HepG2 (cell line): ENCODE data around the gene PSMD9. TPM values are rescaled to one million over a fixed set of nuclear protein-coding genes. Genes with fewer than 3 reads are reported as not detected.

Source experiments
- ARNT ChIP-seq: fragments of 450-650 bp; IDR thresholded peaks from 2 replicates; pipeline ENCODE4 v1.6.1; 2017
- FOXP1 ChIP-seq, 2 experiments: fragments of 450-650 bp in 1 of 2; IDR thresholded peaks; 2 replicates each; pipeline ENCODE4 v1.6.1; 2017 to 2018; ENCODE audit warnings: antibody characterized with exemption in 1 of 2
- MAF1 ChIP-seq: sonication (generic); formaldehyde crosslinking; IDR thresholded peaks from 2 replicates; pipeline ENCODE4 v1.5.0; 2020; ENCODE audit warnings: missing genetic modification reagents, borderline replicate concordance
- MTA3 ChIP-seq: sonication (generic); formaldehyde crosslinking; IDR thresholded peaks from 2 replicates; pipeline ENCODE4 v1.4.0; 2020; ENCODE audit warnings: missing genetic modification reagents
- POLR2AphosphoS5 ChIP-seq: IDR thresholded peaks from 2 replicates; pipeline ENCODE4 v1.6.1; 2012; ENCODE audit warnings: low read depth, low read length
- RNF2 ChIP-seq: fragments of 450-650 bp; conservative IDR thresholded peaks from 2 replicates; pipeline ENCODE4 v1.6.1; 2016; ENCODE audit warnings: low read depth
- WIZ ChIP-seq: sonication (generic); formaldehyde crosslinking; IDR thresholded peaks from 2 replicates; pipeline ENCODE4 v1.5.1; 2020; ENCODE audit warnings: mild to moderate bottlenecking, missing genetic modification reagents
- ZBTB3 ChIP-seq: sonication (generic); formaldehyde crosslinking; IDR thresholded peaks from 2 replicates; pipeline ENCODE4 v1.4.0; 2020; ENCODE audit warnings: low read depth, mild to moderate bottlenecking, moderate library complexity, missing genetic modification reagents, borderline replicate concordance
- ZC3H13 ChIP-seq: sonication (generic); formaldehyde crosslinking; IDR thresholded peaks from 2 replicates; pipeline ENCODE4 v1.8.1; 2023; ENCODE audit warnings: mild to moderate bottlenecking, missing genetic modification reagents, moderate library complexity
- ZMYM3 ChIP-seq: sonication (generic); formaldehyde crosslinking; IDR thresholded peaks from 2 replicates; pipeline ENCODE4 v1.5.1; 2020; ENCODE audit warnings: mild to moderate bottlenecking, missing genetic modification reagents
- ZNF317 ChIP-seq: sonication (generic); formaldehyde crosslinking; IDR thresholded peaks from 2 replicates; pipeline ENCODE4 v1.5.0; 2020; ENCODE audit warnings: mild to moderate bottlenecking, missing genetic modification reagents
- ZNF34 ChIP-seq: sonication (generic); formaldehyde crosslinking; IDR thresholded peaks from 2 replicates; pipeline ENCODE4 v1.4.0; 2020; ENCODE audit warnings: mild to moderate bottlenecking, missing genetic modification reagents, borderline replicate concordance
- ZNF552 ChIP-seq: sonication (generic); formaldehyde crosslinking; IDR thresholded peaks from 2 replicates; pipeline ENCODE4 v1.9.0; 2022; ENCODE audit warnings: missing genetic modification reagents, mild to moderate bottlenecking, borderline replicate concordance
- ZSCAN25 ChIP-seq: sonication (generic); formaldehyde crosslinking; IDR thresholded peaks from 2 replicates; pipeline ENCODE4 v1.8.0; 2022; ENCODE audit warnings: mild to moderate bottlenecking, missing genetic modification reagents
- polyA plus RNA-seq, 8 experiments: library from polyadenylated mRNA; depleted of rRNA in 3 of 8; stranded (reverse) in 7 of 8; unstranded in 1 of 8; fragments of >200 nt; fragmentation: Illumina TruSeq in 4 of 8; extraction: Trizol in 4 of 8; gene quantifications; 2 replicates each; pipeline versions ENCODE4 v1.2.1 to v1.2.3, GENCODE V29; 2011 to 2016; ENCODE audit warnings: low read depth in 4 of 8, missing spikeins in 1 of 8, mixed read lengths in 1 of 8; ENCODE audit not compliant: insufficient read depth in 1 of 8
- total RNA-seq, 5 experiments: library from RNA; depleted of rRNA; stranded (reverse); fragments of >200 nt; fragmentation: Illumina TruSeq; extraction: Trizol; gene quantifications; 2 replicates each; pipeline ENCODE4 v1.2.3, GENCODE V29; 2016; ENCODE audit warnings: low read depth in 1 of 5
- TF ChIP-seq, protein P1 (sequence below): sonication (generic); formaldehyde crosslinking; IDR thresholded peaks from 2 replicates; pipeline ENCODE4 v1.4.0; 2020; ENCODE audit warnings: missing genetic modification reagents, borderline replicate concordance
- TF ChIP-seq, protein P2 (sequence below): sonication (generic); formaldehyde crosslinking; IDR thresholded peaks from 2 replicates; pipeline ENCODE4 v1.4.0; 2020; ENCODE audit warnings: missing genetic modification reagents, borderline replicate concordance
- TF ChIP-seq, protein P3 (sequence below): sonication (generic); formaldehyde crosslinking; IDR thresholded peaks from 2 replicates; pipeline ENCODE4 v1.5.0; 2020; ENCODE audit warnings: missing genetic modification reagents
- TF ChIP-seq, protein P4 (sequence below): IDR thresholded peaks from 2 replicates; pipeline ENCODE4 v1.6.1; 2016
- TF ChIP-seq, protein P5 (sequence below): sonication (generic); formaldehyde crosslinking; conservative IDR thresholded peaks from 2 replicates; pipeline ENCODE4 v1.4.0; 2020; ENCODE audit warnings: missing genetic modification reagents

The PSMD9 gene
- total and polyA plus RNA-seq, 2 of the 13 experiments (the other 11 are each of a cell fraction or from before 2014, with no cell fraction given), result 41.4 to 61.1 TPM

DNA sequence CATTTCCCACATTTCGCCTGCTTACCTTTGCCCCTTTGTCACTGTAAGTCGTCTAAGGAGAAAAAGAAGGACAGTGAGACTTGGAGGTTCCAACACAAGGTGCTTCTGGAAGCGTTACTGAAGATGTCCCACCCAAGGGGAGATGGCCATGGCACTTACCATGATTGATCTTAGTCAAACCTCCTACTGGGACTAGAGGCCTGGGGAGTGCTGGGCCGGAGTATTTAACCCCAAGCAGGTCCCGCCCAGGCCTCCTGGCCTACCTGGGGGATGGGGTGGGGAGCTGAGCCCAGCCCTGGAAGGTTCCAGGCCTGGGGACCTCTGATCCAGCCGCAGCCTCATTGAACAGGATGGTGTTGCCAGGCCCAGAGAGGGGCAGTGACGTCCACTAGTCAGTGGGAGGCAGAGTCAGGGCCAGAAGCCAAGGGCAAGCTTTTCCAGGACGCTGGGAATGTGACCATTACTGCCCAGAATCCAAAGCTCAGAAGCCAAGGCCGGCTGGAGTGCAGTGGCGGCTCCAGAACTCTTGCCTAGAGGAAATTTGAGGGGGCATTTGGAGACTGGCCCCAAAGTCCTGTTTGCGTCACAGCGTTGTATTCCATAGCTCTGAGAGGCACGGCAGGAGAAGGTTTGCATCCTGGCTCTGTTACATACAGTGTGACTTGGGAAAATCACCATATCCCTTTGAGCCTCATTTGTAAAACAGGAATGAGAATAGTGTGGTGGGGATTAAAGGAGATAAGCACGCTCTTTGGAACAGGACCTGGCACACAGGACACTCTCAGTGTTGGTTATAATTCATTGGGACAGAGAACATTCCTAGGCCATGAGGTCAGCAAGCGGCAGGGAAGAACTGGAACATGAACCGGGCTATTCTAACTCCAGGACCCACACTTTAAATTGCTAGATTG lies 29.7 kb upstream of the PSMD9 start, which contains the start of gene HPD (continued):
- TF ChIP-seq, protein P1, sequence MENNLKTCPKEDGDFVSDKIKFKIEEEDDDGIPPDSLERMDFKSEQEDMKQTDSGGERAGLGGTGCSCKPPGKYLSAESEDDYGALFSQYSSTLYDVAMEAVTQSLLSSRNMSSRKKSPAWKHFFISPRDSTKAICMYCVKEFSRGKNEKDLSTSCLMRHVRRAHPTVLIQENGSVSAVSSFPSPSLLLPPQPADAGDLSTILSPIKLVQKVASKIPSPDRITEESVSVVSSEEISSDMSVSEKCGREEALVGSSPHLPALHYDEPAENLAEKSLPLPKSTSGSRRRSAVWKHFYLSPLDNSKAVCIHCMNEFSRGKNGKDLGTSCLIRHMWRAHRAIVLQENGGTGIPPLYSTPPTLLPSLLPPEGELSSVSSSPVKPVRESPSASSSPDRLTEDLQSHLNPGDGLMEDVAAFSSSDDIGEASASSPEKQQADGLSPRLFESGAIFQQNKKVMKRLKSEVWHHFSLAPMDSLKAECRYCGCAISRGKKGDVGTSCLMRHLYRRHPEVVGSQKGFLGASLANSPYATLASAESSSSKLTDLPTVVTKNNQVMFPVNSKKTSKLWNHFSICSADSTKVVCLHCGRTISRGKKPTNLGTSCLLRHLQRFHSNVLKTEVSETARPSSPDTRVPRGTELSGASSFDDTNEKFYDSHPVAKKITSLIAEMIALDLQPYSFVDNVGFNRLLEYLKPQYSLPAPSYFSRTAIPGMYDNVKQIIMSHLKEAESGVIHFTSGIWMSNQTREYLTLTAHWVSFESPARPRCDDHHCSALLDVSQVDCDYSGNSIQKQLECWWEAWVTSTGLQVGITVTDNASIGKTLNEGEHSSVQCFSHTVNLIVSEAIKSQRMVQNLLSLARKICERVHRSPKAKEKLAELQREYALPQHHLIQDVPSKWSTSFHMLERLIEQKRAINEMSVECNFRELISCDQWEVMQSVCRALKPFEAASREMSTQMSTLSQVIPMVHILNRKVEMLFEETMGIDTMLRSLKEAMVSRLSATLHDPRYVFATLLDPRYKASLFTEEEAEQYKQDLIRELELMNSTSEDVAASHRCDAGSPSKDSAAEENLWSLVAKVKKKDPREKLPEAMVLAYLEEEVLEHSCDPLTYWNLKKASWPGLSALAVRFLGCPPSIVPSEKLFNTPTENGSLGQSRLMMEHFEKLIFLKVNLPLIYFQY (CRISPR knock-in tag), result no peak
- TF ChIP-seq MTA3 (CRISPR knock-in tag), result no peak
- TF ChIP-seq, protein P2, sequence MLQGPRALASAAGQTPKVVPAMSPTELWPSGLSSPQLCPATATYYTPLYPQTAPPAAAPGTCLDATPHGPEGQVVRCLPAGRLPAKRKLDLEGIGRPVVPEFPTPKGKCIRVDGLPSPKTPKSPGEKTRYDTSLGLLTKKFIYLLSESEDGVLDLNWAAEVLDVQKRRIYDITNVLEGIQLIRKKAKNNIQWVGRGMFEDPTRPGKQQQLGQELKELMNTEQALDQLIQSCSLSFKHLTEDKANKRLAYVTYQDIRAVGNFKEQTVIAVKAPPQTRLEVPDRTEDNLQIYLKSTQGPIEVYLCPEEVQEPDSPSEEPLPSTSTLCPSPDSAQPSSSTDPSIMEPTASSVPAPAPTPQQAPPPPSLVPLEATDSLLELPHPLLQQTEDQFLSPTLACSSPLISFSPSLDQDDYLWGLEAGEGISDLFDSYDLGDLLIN, result no peak
- no peak for TF ChIP-seq ZBTB3 (CRISPR knock-in tag)
- TF ChIP-seq ZNF34, result no peak
- TF ChIP-seq, protein P3, sequence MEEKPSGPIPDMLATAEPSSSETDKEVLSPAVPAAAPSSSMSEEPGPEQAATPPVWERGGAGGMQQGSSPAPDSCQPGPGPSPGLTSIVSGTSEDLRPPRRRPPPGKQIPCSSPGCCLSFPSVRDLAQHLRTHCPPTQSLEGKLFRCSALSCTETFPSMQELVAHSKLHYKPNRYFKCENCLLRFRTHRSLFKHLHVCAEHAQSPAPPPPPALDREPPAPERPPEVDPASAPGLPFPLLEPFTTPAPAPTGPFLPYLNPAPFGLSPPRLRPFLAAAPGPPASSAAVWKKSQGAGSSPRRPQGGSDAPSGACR, result peak; percentile 56; the same call in 1 of the 2 replicates
- TF ChIP-seq, protein P4, sequence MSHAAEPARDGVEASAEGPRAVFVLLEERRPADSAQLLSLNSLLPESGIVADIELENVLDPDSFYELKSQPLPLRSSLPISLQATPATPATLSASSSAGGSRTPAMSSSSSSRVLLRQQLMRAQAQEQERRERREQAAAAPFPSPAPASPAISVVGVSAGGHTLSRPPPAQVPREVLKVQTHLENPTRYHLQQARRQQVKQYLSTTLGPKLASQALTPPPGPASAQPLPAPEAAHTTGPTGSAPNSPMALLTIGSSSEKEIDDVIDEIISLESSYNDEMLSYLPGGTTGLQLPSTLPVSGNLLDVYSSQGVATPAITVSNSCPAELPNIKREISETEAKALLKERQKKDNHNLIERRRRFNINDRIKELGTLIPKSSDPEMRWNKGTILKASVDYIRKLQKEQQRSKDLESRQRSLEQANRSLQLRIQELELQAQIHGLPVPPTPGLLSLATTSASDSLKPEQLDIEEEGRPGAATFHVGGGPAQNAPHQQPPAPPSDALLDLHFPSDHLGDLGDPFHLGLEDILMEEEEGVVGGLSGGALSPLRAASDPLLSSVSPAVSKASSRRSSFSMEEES, result no peak; the same call in 1 of the 2 replicates
- TF ChIP-seq WIZ (CRISPR knock-in tag), result no peak
- peak; percentile 58; the same call in 1 of the 2 replicates for TF ChIP-seq ZNF317 (CRISPR knock-in tag)
- TF ChIP-seq POLR2AphosphoS5, result peak; percentile 78
- TF ChIP-seq, protein P5, sequence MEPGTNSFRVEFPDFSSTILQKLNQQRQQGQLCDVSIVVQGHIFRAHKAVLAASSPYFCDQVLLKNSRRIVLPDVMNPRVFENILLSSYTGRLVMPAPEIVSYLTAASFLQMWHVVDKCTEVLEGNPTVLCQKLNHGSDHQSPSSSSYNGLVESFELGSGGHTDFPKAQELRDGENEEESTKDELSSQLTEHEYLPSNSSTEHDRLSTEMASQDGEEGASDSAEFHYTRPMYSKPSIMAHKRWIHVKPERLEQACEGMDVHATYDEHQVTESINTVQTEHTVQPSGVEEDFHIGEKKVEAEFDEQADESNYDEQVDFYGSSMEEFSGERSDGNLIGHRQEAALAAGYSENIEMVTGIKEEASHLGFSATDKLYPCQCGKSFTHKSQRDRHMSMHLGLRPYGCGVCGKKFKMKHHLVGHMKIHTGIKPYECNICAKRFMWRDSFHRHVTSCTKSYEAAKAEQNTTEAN (CRISPR knock-in tag), result no peak
- peak; percentile 18; the same call in 1 of the 2 replicates for TF ChIP-seq ZSCAN25
- TF ChIP-seq RNF2, result no peak
- peak; percentile 87 for TF ChIP-seq ZMYM3
- TF ChIP-seq ARNT, result no peak
- TF ChIP-seq FOXP1 (IDR thresholded peaks at IDR 0.05), result no peak
- no peak; the same call in 1 of the 2 replicates for TF ChIP-seq FOXP1 (CRISPR knock-in tag; IDR thresholded peaks at IDR 0.05)
- 0 out of 2 replicates have a peak, but pooled peaks have one; percentile 21 for TF ChIP-seq MAF1 (CRISPR knock-in tag)
- no peak for TF ChIP-seq ZNF552 (CRISPR knock-in tag)
- TF ChIP-seq ZC3H13 (CRISPR knock-in tag), result no peak
